ENCODE measurements around the gene STAG2.
"Not testable (repeated sequence)": the region's sequence is repeated elsewhere in the genome, so short reads cannot be mapped to it uniquely, and the experiment has no call there.

STAG2 gene

GRCh38 chrX:124045109-124045508, 83.6 kb downstream of the STAG2 start:
- no peak for DNase-seq

- DNase-seq, result not testable (repeated sequence)
Measured at GRCh38 chrX:124084417-124084816, 122.9 kb downstream of the STAG2 start.

GRCh38 chrX:124085063-124085462, 123.6 kb downstream of the STAG2 start:
- DNase-seq, result no peak

- no peak for DNase-seq
Measured at GRCh38 chrX:124086411-124086810, 124.9 kb downstream of the STAG2 start.

GRCh38 chrX:124087000-124087746, 125.7 kb downstream of the STAG2 start:
- DNase-seq, result no peak

- DNase-seq, result no peak
Measured at GRCh38 chrX:124093222-124093621, 131.7 kb downstream of the STAG2 start.

GRCh38 chrX:124097116-124097515, 135.6 kb downstream of the STAG2 start:
- no peak for DNase-seq

GRCh38 chrX:124098089-124098488, 136.6 kb downstream of the STAG2 start:
- no peak for DNase-seq

- no peak for DNase-seq
Measured at GRCh38 chrX:124103966-124104365, 142.5 kb downstream of the STAG2 start.

- not testable (repeated sequence) for DNase-seq
Measured at GRCh38 chrX:124104512-124104911, 143.0 kb downstream of the STAG2 start.

GRCh38 chrX:124113621-124114600, 152.4 kb downstream of the STAG2 start:
- no peak for DNase-seq

GRCh38 chrX:124117325-124117724, 155.8 kb downstream of the STAG2 start:
- no peak for DNase-seq

GRCh38 chrX:124125471-124125870, 164.0 kb downstream of the STAG2 start:
- no peak for DNase-seq

GRCh38 chrX:124127496-124127895, 166.0 kb downstream of the STAG2 start:
- DNase-seq, result no peak

GRCh38 chrX:124132437-124132836, 170.9 kb downstream of the STAG2 start:
- not testable (repeated sequence) for DNase-seq

GRCh38 chrX:124145749-124146148, 184.2 kb downstream of the STAG2 start:
- DNase-seq, result no peak

- DNase-seq, result no peak
Measured at GRCh38 chrX:124151195-124151594, 189.7 kb downstream of the STAG2 start.
